ENCODE results near the gene CDH4. TPM values are rescaled to one million over a fixed set of nuclear protein-coding genes. Genes with fewer than 3 reads are reported as not detected.

Gene CDH4
- total RNA-seq, 2 donors from 2014 or later = 0.19 to 0.65 TPM

- peak; percentile 73 for DNase-seq (ENCODE audit: low spot score)
- intact Hi-C loops (cut with DNase I) = no loop called here
These were observed 292.1 kb downstream of the CDH4 start for GRCh38 chr20:61543931-61544745.

GRCh38 chr20:61544910-61545889, 293.1 kb downstream of the CDH4 start:
- intact Hi-C loops (cut with DNase I) = no loop called here
- DNase-seq (ENCODE audit: low spot score) = peak; percentile 70

GRCh38 chr20:61546641-61547040, 294.6 kb downstream of the CDH4 start:
- intact Hi-C loops (cut with DNase I) = no loop called here
- DNase-seq (ENCODE audit: low spot score) = peak; percentile 49

GRCh38 chr20:61548069-61548468, 296.0 kb downstream of the CDH4 start:
- intact Hi-C loops (cut with DNase I) = no loop called here
- peak; percentile 66 for DNase-seq (ENCODE audit: low spot score)

- DNase-seq (ENCODE audit: low spot score) = peak; percentile 73
- intact Hi-C loops (cut with DNase I) = no loop called here
These were observed 297.8 kb downstream of the CDH4 start for GRCh38 chr20:61549865-61550264.

- DNase-seq (ENCODE audit: low spot score) = no peak
- intact Hi-C loops (cut with DNase I) = no loop called here
These were observed 299.3 kb downstream of the CDH4 start for GRCh38 chr20:61551401-61551800.

GRCh38 chr20:61554617-61555016, 302.6 kb downstream of the CDH4 start:
- no peak for DNase-seq (ENCODE audit: low spot score)
- intact Hi-C loops (cut with DNase I) = no loop called here

GRCh38 chr20:61555566-61555965, 303.5 kb downstream of the CDH4 start:
- intact Hi-C loops (cut with DNase I) = no loop called here
- no peak for DNase-seq (ENCODE audit: low spot score)

- intact Hi-C loops (cut with DNase I) = no loop called here
- no peak for DNase-seq (ENCODE audit: low spot score)
These were observed 304.1 kb downstream of the CDH4 start for GRCh38 chr20:61556111-61556510.

GRCh38 chr20:61556673-61557072, 304.6 kb downstream of the CDH4 start:
- intact Hi-C loops (cut with DNase I) = no loop called here
- DNase-seq (ENCODE audit: low spot score) = no peak

- intact Hi-C loops (cut with DNase I) = no loop called here
- DNase-seq (ENCODE audit: low spot score) = no peak
These were observed 305.6 kb downstream of the CDH4 start for GRCh38 chr20:61557621-61558020.

- intact Hi-C loops (cut with DNase I) = no loop called here
- DNase-seq (ENCODE audit: low spot score) = peak; percentile 29
These were observed 306.7 kb downstream of the CDH4 start for GRCh38 chr20:61558726-61559125.

GRCh38 chr20:61559706-61560315, 307.8 kb downstream of the CDH4 start:
- intact Hi-C loops (cut with DNase I) = no loop called here

GRCh38 chr20:61560361-61560853, 308.3 kb downstream of the CDH4 start:
- DNase-seq (ENCODE audit: low spot score) = no peak
- intact Hi-C loops (cut with DNase I) = no loop called here

More at GRCh38 chr20:61559706-61560315, 307.8 kb downstream of the CDH4 start:
- DNase-seq (ENCODE audit: low spot score) = no peak

- DNase-seq (ENCODE audit: low spot score) = no peak
- intact Hi-C loops (cut with DNase I) = no loop called here
These were observed 309.2 kb downstream of the CDH4 start for GRCh38 chr20:61561111-61561830.

GRCh38 chr20:61562491-61562890, 310.4 kb downstream of the CDH4 start:
- intact Hi-C loops (cut with DNase I) = no loop called here

GRCh38 chr20:61562897-61563504, 310.9 kb downstream of the CDH4 start:
- no peak for DNase-seq (ENCODE audit: low spot score)
- intact Hi-C loops (cut with DNase I) = no loop called here

More at GRCh38 chr20:61562491-61562890, 310.4 kb downstream of the CDH4 start:
- DNase-seq (ENCODE audit: low spot score) = no peak

GRCh38 chr20:61564628-61565027, 312.6 kb downstream of the CDH4 start:
- intact Hi-C loops (cut with DNase I) = no loop called here
- DNase-seq (ENCODE audit: low spot score) = no peak

All from posterior vena cava (tissue), 2 donors.